Measurements from ENCODE around the gene ARID5B. TPM values are rescaled to one million over a fixed set of nuclear protein-coding genes. Genes with fewer than 3 reads are reported as not detected.

The ARID5B gene
- polyA plus RNA-seq, 1 donor = 55.4 TPM

- no peak for DNase-seq
Measured at GRCh38 chr10:61937631-61938351, 36.3 kb downstream of the ARID5B start.

GRCh38 chr10:61939902-61940301 is 38.4 kb downstream of the ARID5B start:
- DNase-seq = no peak

- DNase-seq = no peak
Measured at GRCh38 chr10:61941202-61941681, 39.7 kb downstream of the ARID5B start.

GRCh38 chr10:61942604-61943461 is 41.3 kb downstream of the ARID5B start:
- no peak for DNase-seq

- no peak for DNase-seq
Measured at GRCh38 chr10:61943674-61944378, 42.3 kb downstream of the ARID5B start.

- no peak for DNase-seq
Measured at GRCh38 chr10:61944410-61945147, 43.1 kb downstream of the ARID5B start.

DNA sequence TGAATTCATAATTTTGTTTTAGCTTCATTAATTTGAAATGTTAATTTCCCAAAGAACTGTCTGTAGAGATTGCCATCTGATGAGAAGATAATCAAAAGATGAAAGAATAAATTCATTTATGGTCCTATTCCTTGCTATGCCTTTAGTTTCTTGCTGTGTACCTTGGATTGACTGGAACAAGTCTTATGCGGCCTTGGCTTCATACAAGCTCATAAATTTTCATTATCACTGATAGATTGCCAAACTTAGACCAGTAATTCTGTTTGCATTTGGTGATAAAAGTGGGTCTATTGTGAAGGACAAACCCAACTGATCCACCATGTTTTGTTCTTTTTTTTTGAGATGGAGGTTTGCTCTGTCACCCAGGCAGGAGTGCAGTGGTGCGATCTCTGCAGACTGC is 48.2 kb downstream of the ARID5B start:
- DNase-seq = no peak

DNA sequence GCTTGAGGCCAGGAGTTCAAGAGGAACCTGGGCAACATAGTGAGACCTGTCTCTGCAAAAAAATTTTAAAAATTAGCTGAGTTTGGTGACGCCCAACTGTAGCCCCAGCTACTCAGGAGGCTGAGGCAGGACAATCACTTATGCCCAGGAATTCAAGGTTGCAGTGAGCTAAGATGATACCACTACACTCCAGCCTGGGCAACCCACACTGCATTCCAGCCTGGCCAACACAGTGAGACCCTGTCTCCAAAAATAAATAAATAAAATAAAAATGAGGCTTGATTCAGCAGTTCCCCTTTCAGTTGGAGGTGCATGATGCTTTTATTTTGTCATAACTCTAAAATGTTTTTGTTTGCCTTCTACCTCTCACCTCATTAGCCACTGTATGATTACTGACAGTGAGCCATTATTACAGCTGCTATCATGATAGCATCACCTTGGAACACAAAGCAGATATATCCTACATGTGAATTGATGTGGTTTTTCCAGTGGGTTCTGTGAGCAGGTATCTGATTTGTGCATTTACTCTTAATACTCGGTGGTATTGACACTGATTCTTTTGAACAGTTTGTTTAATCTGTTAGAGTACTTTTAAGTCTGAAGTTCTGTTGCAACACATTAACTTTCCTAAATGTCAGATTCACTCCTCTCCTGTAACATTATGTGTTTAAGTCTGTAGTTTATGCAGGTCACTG is 49.1 kb downstream of the ARID5B start:
- no peak for DNase-seq

GRCh38 chr10:61951144-61951483 is 49.6 kb downstream of the ARID5B start:
- DNase-seq = no peak

GRCh38 chr10:61952028-61952674 is 50.7 kb downstream of the ARID5B start:
- no peak for DNase-seq

DNA sequence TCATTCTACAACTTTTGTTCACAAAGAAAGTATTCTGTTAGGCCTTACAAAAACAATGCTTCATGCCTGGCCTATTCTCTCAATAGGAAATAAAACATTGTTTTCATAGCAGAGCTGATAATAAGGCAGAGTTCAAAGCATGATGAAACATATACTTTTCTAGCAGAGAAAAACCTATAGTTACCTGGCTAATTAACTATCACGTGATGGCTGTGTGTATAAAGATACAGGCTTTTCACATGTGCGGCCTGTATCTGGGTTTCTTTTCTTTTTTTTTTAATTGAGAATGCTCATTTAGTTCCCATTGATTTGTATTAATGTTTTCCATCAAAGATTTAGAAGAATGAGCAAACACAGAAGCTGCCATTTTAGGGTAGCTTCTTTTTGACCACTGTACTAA is 51.7 kb downstream of the ARID5B start:
- DNase-seq = no peak

GRCh38 chr10:61957806-61958205 is 56.3 kb downstream of the ARID5B start:
- no peak for DNase-seq

DNA sequence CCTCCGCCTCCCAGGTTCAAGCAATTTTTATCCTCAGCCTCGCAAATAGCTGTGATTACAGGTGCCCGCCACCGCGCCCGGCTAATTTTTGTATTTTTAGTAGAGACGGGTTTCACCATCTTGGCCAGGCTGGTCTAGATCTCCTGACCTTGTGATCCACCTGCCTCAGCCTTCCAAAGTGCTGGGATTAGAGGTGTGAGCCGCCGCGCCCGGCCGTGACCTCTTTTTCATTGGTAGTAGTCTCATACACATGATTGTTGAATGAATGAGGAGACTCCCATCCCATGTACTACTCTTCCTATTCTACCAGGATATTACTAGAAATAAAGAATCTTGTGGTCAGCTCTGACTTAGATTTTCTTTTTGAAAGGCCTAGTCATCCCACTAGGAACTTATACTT is 56.8 kb downstream of the ARID5B start:
- DNase-seq = no peak

DNA sequence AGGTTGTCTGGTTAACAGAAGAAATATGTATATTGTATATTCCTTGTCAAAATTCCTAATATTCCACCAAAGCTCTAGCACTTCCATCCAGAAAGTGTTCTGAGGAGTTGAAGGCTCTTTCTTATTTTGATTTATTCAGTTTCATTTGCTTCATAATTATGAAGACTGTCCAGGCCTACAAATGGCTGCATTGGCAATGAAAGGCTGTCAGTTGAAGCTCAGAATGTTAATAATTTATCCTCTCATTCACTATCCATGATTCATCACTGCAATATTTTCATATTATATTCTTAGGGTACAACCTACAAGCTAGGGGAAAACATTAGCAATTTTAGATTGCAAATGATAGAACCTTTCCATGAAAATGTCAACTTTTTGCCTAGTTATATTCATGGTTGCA is 57.3 kb downstream of the ARID5B start:
- DNase-seq = no peak

DNA sequence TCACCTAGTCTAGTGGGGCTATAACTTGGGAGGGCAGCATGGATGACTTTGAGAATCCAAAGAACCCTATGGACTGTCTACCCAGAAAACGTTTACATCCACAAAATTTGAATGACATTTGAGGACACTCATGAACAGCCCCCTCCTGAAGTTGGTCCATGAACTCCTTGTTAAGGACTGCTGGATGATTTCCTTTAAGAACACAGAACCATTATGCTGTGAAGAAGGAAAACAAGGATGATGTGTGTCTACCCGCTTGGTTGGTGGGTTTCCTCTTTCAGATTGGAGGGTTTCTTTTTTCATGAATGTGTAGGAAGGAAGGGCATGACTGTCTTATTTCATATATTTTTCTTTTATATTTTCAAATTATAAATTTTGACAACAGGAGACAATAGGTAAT is 58.3 kb downstream of the ARID5B start:
- DNase-seq = no peak

GRCh38 chr10:61960396-61961120 is 59.1 kb downstream of the ARID5B start:
- no peak for DNase-seq

DNA sequence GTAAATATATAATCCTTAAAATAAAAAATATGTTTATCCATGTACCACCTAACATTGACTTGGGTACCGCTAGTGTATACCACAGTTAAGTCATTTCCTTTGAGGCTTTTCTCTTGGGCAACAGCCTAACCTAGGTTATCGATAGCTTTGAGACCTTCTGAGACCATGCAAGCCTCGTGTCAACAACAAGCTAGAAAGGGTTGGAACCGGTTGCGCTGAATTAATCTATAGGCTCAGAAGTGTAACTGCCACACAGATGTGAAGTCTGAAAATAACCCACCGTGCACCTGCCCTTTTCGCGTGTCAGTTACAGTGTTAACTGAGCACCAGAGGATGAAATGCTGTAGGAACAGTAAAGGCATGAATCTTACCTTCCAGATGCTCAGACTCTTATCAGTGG is 59.8 kb downstream of the ARID5B start:
- no peak for DNase-seq

GRCh38 chr10:61962971-61963370 is 61.5 kb downstream of the ARID5B start:
- DNase-seq = no peak

DNA sequence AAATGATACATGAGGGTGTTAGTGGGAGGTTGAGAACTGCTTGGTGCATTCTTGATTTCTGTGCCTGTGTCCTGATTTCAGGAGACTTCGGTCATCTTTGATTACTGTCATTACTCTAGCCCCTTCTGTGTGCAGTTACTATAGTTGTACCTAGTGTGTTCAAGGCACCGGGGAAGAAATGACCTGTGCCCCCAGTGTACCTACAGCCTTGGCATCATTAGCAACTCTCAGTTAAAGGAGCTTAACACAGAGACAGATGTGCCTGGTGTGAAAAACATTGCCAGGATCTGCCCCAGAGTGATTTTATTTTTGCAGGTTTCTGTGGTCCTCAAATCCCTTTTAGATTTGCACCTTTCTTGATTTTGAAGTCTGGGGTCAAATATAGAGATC is 62.2 kb downstream of the ARID5B start:
- no peak for DNase-seq

DNA sequence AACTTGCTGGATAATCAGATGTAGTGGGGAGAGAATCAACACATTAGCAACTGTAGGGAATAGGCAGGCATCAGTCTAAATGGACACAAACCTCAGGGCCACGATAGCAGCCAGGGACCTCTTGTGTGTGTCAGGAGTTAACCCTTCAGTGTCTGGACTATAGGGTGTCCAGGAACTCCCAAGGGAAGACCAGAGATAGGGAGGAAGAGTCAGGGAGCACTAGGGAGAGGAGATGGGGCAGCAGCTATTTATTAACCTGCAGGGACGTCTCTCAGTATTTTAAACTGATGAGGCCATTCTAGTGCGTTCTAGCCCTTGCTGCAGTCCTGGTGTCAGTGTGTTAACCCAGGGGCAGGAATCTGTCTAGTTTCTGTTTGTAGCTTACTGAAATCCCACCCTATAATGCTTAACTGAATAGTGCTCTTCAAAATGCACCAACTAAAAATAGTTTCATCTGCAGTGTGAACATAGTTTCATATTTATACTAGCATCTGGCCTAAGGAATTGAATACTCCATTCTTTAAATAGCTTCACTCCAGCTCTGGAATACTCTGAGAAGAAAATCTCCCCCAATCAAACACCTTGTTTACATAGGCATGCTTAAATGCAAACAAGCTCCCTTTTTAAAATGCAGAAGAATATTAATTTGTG is 62.7 kb downstream of the ARID5B start:
- DNase-seq = no peak
